Measurements from ENCODE around the gene GPBAR1.
"Not testable (repeated sequence)": the region's sequence is repeated elsewhere in the genome, so short reads cannot be mapped to it uniquely, and the experiment has no call there.

The GPBAR1 gene

DNA sequence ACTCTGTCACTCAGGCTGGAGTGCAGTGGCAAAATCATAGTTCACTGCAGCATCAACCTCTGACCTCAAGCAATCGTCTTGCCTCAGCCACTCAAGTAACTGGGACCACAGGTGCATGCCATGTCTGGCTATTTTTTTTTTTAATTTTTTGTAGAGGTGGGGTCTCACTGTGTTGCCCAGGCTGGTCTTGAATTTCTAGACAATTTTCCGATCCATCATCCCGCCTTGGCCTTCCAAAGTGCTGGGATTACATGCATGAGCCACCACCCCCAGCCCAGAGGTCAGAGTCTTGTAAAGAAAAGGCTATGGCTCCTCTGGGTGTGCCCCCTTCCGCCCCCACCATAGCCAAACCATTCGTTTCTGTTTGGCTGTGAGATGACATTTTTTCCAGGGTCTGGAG lies 44.6 kb downstream of the GPBAR1 start:
- TF ChIP-seq ZNF274 (IDR thresholded peaks at IDR 0.05; ENCODE audit: low read depth, low read length) (no peak), YY1 (IDR thresholded peaks at IDR 0.05; ENCODE audit: insufficient read depth, insufficient read length) (no peak), SUZ12 (IDR thresholded peaks at IDR 0.05; ENCODE audit: extremely low read depth, insufficient read depth, insufficient read length) (no peak)
- DNase-seq (ENCODE audit: low read depth, low spot score): no peak
- H3K9me3 ChIP-seq (ENCODE audit: insufficient read depth, low read length): no peaks in the 10 kb centered on the region
- no peak overlapping the region for H3K9ac ChIP-seq (ENCODE audit: insufficient read length, low read depth)
- no peaks in the 10 kb centered on the region for H3K36me3 ChIP-seq (ENCODE audit: insufficient read depth, insufficient read length, low read length)
- H3K4me3 ChIP-seq (ENCODE audit: insufficient read length, low read depth): no peak overlapping the region
- H3K4me1 ChIP-seq (ENCODE audit: insufficient read depth, insufficient read length): peaks cover 4% of the 10 kb centered on the region
- H3K27me3 ChIP-seq (ENCODE audit: insufficient read depth, insufficient read length): no peaks in the 10 kb centered on the region

DNA sequence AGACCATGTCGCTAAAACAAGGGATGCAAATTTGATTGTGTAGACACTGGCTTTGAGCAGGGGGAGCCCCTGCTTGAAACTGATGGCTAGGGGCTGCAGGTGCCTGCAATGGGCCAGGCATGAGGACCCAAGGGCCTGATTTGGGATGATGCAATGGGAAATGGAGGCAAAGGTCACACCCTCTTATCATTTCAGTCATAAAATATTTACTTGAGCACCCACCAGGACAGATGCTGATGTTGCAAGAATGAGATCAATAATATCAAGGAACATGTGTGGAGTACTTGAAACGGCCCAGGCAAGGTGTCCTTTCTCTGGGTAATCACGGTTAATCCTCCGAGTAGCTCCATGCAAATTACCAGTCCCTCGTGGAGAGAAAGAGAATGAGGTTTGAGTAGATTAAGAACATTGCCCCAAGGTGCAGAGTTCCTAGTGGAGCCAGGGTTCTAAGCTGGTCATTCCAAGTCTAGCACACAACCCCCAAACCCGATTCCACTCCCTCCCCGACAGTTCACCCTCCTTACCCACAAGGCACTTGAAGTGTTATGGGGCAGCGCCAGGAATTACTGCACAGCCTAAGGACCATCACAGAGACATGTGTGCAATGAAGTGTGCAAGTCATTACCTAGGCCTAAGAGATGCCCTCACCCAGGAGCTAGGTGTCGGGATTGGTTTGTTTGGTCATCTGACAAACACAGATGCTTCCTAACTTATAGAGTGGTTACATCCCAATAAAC lies 45.5 kb downstream of the GPBAR1 start:
- Histone ChIP-seq H3K9ac (ENCODE audit: insufficient read length, low read depth) (no peak overlapping the region), H3K4me3 (ENCODE audit: insufficient read length, low read depth) (no peak overlapping the region), H3K4me1 (ENCODE audit: insufficient read depth, insufficient read length) (peaks cover 4% of the 10 kb centered on the region), H3K27me3 (ENCODE audit: insufficient read depth, insufficient read length) (no peaks in the 10 kb centered on the region), H3K36me3 (ENCODE audit: insufficient read depth, insufficient read length, low read length) (no peaks in the 10 kb centered on the region), H3K9me3 (ENCODE audit: insufficient read depth, low read length) (no peaks in the 10 kb centered on the region)
- DNase-seq (ENCODE audit: low read depth, low spot score): no peak
- no peak for TF ChIP-seq ZNF274 (IDR thresholded peaks at IDR 0.05; ENCODE audit: low read depth, low read length)
- no peak for TF ChIP-seq SUZ12 (IDR thresholded peaks at IDR 0.05; ENCODE audit: extremely low read depth, insufficient read depth, insufficient read length)
- no peak for TF ChIP-seq YY1 (IDR thresholded peaks at IDR 0.05; ENCODE audit: insufficient read depth, insufficient read length)

- no peaks in the 10 kb centered on the region for H3K27me3 ChIP-seq (ENCODE audit: insufficient read depth, insufficient read length)
- H3K9ac ChIP-seq (ENCODE audit: insufficient read length, low read depth): no peak overlapping the region
- TF ChIP-seq SUZ12 (IDR thresholded peaks at IDR 0.05; ENCODE audit: extremely low read depth, insufficient read depth, insufficient read length) (no peak), ZNF274 (IDR thresholded peaks at IDR 0.05; ENCODE audit: low read depth, low read length) (no peak)
- no peaks in the 10 kb centered on the region for H3K9me3 ChIP-seq (ENCODE audit: insufficient read depth, low read length)
- H3K4me3 ChIP-seq (ENCODE audit: insufficient read length, low read depth): no peak overlapping the region
- no peak for DNase-seq (ENCODE audit: low read depth, low spot score)
- H3K36me3 ChIP-seq (ENCODE audit: insufficient read depth, insufficient read length, low read length): no peaks in the 10 kb centered on the region
- peaks cover 4% of the 10 kb centered on the region for H3K4me1 ChIP-seq (ENCODE audit: insufficient read depth, insufficient read length)
These were observed 46.7 kb downstream of the GPBAR1 start for GRCh38 chr2:218307415-218308090.

GRCh38 chr2:218310853-218311540 lies 50.2 kb downstream of the GPBAR1 start:
- DNase-seq (ENCODE audit: low read depth, low spot score): no peak
- Histone ChIP-seq H3K27me3 (ENCODE audit: insufficient read depth, insufficient read length) (no peaks in the 10 kb centered on the region), H3K36me3 (ENCODE audit: insufficient read depth, insufficient read length, low read length) (no peaks in the 10 kb centered on the region), H3K9ac (ENCODE audit: insufficient read length, low read depth) (no peak overlapping the region), H3K9me3 (ENCODE audit: insufficient read depth, low read length) (no peaks in the 10 kb centered on the region), H3K4me3 (ENCODE audit: insufficient read length, low read depth) (no peak overlapping the region), H3K4me1 (ENCODE audit: insufficient read depth, insufficient read length) (peaks cover 2% of the 10 kb centered on the region)
- TF ChIP-seq SUZ12 (IDR thresholded peaks at IDR 0.05; ENCODE audit: extremely low read depth, insufficient read depth, insufficient read length) (no peak), ZNF274 (IDR thresholded peaks at IDR 0.05; ENCODE audit: low read depth, low read length) (no peak), YY1 (IDR thresholded peaks at IDR 0.05; ENCODE audit: insufficient read depth, insufficient read length) (no peak)

GRCh38 chr2:218311541-218312266 lies 50.9 kb downstream of the GPBAR1 start:
- not testable (repeated sequence) for H3K4me3 ChIP-seq (ENCODE audit: insufficient read length, low read depth); H3K9ac ChIP-seq (ENCODE audit: insufficient read length, low read depth); H3K27me3 ChIP-seq (ENCODE audit: insufficient read depth, insufficient read length); H3K9me3 ChIP-seq (ENCODE audit: insufficient read depth, low read length); H3K36me3 ChIP-seq (ENCODE audit: insufficient read depth, insufficient read length, low read length); H3K4me1 ChIP-seq (ENCODE audit: insufficient read depth, insufficient read length); DNase-seq (ENCODE audit: low read depth, low spot score)

GRCh38 chr2:218312267-218312756 lies 51.5 kb downstream of the GPBAR1 start:
- Histone ChIP-seq H3K9ac (ENCODE audit: insufficient read length, low read depth) (no peak overlapping the region), H3K4me1 (ENCODE audit: insufficient read depth, insufficient read length) (peaks cover 10% of the 10 kb centered on the region), H3K27me3 (ENCODE audit: insufficient read depth, insufficient read length) (no peaks in the 10 kb centered on the region), H3K4me3 (ENCODE audit: insufficient read length, low read depth) (no peak overlapping the region), H3K9me3 (ENCODE audit: insufficient read depth, low read length) (no peaks in the 10 kb centered on the region), H3K36me3 (ENCODE audit: insufficient read depth, insufficient read length, low read length) (no peaks in the 10 kb centered on the region)
- no peak for DNase-seq (ENCODE audit: low read depth, low spot score)
- no peak for TF ChIP-seq ZNF274 (IDR thresholded peaks at IDR 0.05; ENCODE audit: low read depth, low read length)
- no peak for TF ChIP-seq YY1 (IDR thresholded peaks at IDR 0.05; ENCODE audit: insufficient read depth, insufficient read length)
- TF ChIP-seq SUZ12 (IDR thresholded peaks at IDR 0.05; ENCODE audit: extremely low read depth, insufficient read depth, insufficient read length): no peak

- DNase-seq (ENCODE audit: low read depth, low spot score): no peak
- Histone ChIP-seq H3K4me1 (ENCODE audit: insufficient read depth, insufficient read length) (peaks cover 8% of the 10 kb centered on the region), H3K27me3 (ENCODE audit: insufficient read depth, insufficient read length) (no peaks in the 10 kb centered on the region), H3K9ac (ENCODE audit: insufficient read length, low read depth) (no peak overlapping the region), H3K36me3 (ENCODE audit: insufficient read depth, insufficient read length, low read length) (no peaks in the 10 kb centered on the region), H3K4me3 (ENCODE audit: insufficient read length, low read depth) (no peak overlapping the region), H3K9me3 (ENCODE audit: insufficient read depth, low read length) (no peaks in the 10 kb centered on the region)
- TF ChIP-seq YY1 (IDR thresholded peaks at IDR 0.05; ENCODE audit: insufficient read depth, insufficient read length) (no peak), ZNF274 (IDR thresholded peaks at IDR 0.05; ENCODE audit: low read depth, low read length) (no peak), SUZ12 (IDR thresholded peaks at IDR 0.05; ENCODE audit: extremely low read depth, insufficient read depth, insufficient read length) (no peak)
These were observed 52.5 kb downstream of the GPBAR1 start for GRCh38 chr2:218313356-218313755.
